MM.1S (cell line): ENCODE measurements around the gene SNTN.

ENCODE experiments used
- DNase-seq: peaks from one replicate; pipeline ENCODE4 v3.0.0-alpha.2; 2015
- H2AFZ ChIP-seq: fragments of 300-600 bp; sonication (generic); 2 replicates; pipeline ENCODE4 v1.6.0; 2016; ENCODE audit warnings: antibody characterized with exemption, low read length
- H3F3A ChIP-seq: fragments of 300-600 bp; sonication (generic); 2 replicates; pipeline ENCODE4 v1.6.1; 2016; ENCODE audit warnings: mild to moderate bottlenecking, antibody characterized with exemption, low read length, moderate library complexity, mixed read lengths; ENCODE audit not compliant: insufficient read depth
- H3K27ac ChIP-seq: fragments of 300-600 bp; sonication (generic); 2 replicates; pipeline ENCODE4 v1.5.1; 2016; ENCODE audit warnings: mild to moderate bottlenecking, low read length
- H3K27me3 ChIP-seq: fragments of 300-600 bp; sonication (generic); replicated peaks from 2 replicates; pipeline ENCODE4 v1.6.0; 2016; ENCODE audit warnings: low read length; ENCODE audit not compliant: insufficient read depth
- H3K36me3 ChIP-seq: fragments of 300-600 bp; sonication (generic); replicated peaks from 2 replicates; pipeline ENCODE4 v1.6.1; 2016; ENCODE audit warnings: mild to moderate bottlenecking, low read length, mixed read lengths; ENCODE audit not compliant: insufficient read depth
- H3K4me1 ChIP-seq: fragments of 300-600 bp; sonication (generic); 2 replicates; pipeline ENCODE4 v1.6.1; 2016; ENCODE audit warnings: low read length, mixed read lengths
- H3K4me2 ChIP-seq: fragments of 300-600 bp; sonication (generic); 2 replicates; pipeline ENCODE4 v1.6.0; 2016; ENCODE audit warnings: low read depth, low read length
- H3K4me3 ChIP-seq: fragments of 300-600 bp; sonication (generic); 2 replicates; pipeline ENCODE4 v1.5.1; 2016; ENCODE audit warnings: low read length, mixed read lengths
- H3K79me2 ChIP-seq: fragments of 300-600 bp; sonication (generic); 2 replicates; pipeline ENCODE4 v1.6.1; 2016; ENCODE audit warnings: mixed run types, low read length, mixed read lengths
- H3K9ac ChIP-seq: fragments of 300-600 bp; sonication (generic); 2 replicates; pipeline ENCODE4 v1.6.1; 2016; ENCODE audit warnings: low read length, mixed read lengths
- H3K9me2 ChIP-seq: fragments of 300-600 bp; sonication (generic); replicated peaks from 2 replicates; pipeline ENCODE4 v1.6.1; 2016; ENCODE audit warnings: mild to moderate bottlenecking, low read length, mixed read lengths; ENCODE audit not compliant: insufficient read depth
- H3K9me3 ChIP-seq: fragments of 300-600 bp; sonication (generic); replicated peaks from 2 replicates; pipeline ENCODE4 v1.6.1; 2016; ENCODE audit warnings: mild to moderate bottlenecking, low read length, mixed read lengths; ENCODE audit not compliant: insufficient read depth
- H4K20me1 ChIP-seq: fragments of 300-600 bp; sonication (generic); 2 replicates; pipeline ENCODE4 v1.6.1; 2016; ENCODE audit warnings: mild to moderate bottlenecking, low read length, moderate library complexity, mixed read lengths; ENCODE audit not compliant: insufficient read depth
- EZH2 ChIP-seq: fragments of 300-600 bp; sonication (generic); optimal IDR thresholded peaks from 2 replicates; pipeline ENCODE3; 2017; ENCODE audit warnings: low read depth, mild to moderate bottlenecking, antibody characterized with exemption, low read length, mixed read lengths
- EZH2phosphoT487 ChIP-seq: fragments of 300-600 bp; sonication (generic); IDR thresholded peaks from 2 replicates; pipeline ENCODE4 v1.6.1; 2018; ENCODE audit warnings: antibody characterized with exemption, low read length
- TF ChIP-seq, protein P1 (sequence below): fragments of 300-600 bp; sonication (generic); IDR thresholded peaks from 2 replicates; pipeline ENCODE4 v1.5.1; 2016; ENCODE audit warnings: antibody characterized with exemption, low read length, mixed read lengths

SNTN gene

GRCh38 chr3:63652066-63652725 lies at the start of gene SNTN:
SNTN (plus strand) TSS chr3:63652675; CDS start chr3:63652688, 13 bp downstream.
- no peaks in the 10 kb centered on the region for H3K79me2 ChIP-seq
- DNase-seq: no peak
- H2AFZ ChIP-seq: no peak within 1 kb of the TSS
- H3K27ac ChIP-seq: no peak within 1 kb of the TSS
- H3K4me1 ChIP-seq: no peaks in the 10 kb centered on the region
- H3K4me3 ChIP-seq: no peak within 1 kb of the TSS
- no peak within 1 kb of the TSS for H3K4me2 ChIP-seq
- H4K20me1 ChIP-seq: no peaks in the 10 kb centered on the region
- no peaks in the 10 kb centered on the region for H3K36me3 ChIP-seq
- no peaks in the 10 kb centered on the region for H3K27me3 ChIP-seq
- TF ChIP-seq, protein P1, sequence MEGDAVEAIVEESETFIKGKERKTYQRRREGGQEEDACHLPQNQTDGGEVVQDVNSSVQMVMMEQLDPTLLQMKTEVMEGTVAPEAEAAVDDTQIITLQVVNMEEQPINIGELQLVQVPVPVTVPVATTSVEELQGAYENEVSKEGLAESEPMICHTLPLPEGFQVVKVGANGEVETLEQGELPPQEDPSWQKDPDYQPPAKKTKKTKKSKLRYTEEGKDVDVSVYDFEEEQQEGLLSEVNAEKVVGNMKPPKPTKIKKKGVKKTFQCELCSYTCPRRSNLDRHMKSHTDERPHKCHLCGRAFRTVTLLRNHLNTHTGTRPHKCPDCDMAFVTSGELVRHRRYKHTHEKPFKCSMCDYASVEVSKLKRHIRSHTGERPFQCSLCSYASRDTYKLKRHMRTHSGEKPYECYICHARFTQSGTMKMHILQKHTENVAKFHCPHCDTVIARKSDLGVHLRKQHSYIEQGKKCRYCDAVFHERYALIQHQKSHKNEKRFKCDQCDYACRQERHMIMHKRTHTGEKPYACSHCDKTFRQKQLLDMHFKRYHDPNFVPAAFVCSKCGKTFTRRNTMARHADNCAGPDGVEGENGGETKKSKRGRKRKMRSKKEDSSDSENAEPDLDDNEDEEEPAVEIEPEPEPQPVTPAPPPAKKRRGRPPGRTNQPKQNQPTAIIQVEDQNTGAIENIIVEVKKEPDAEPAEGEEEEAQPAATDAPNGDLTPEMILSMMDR: no peak
- TF ChIP-seq EZH2phosphoT487 (no peak), EZH2 (no peak)
- no peaks in the 10 kb centered on the region for H3K9me3 ChIP-seq
- no peaks in the 10 kb centered on the region for H3F3A ChIP-seq
- H3K9ac ChIP-seq: no peak within 1 kb of the TSS
- H3K9me2 ChIP-seq: no peaks in the 10 kb centered on the region

DNA sequence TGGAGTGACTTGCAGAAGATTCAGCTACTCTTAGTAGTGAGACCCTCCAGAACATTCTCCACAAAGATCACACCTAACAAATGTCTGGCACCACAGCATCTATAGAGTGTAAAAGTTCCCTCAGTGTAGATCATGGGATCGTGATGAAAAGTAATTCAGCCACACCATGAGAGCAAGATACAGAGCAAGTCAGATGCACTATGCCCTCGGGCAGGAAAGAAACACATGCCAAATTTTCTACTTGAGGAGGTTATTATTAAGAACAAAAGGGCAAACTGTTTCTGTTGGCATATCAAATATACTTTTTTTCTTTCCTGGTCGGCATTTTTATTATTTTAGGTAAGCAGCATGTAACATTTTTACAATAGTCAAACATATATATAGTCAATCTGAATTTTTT lies 44.8 kb upstream of the SNTN start:
- no peaks in the 10 kb centered on the region for H3K4me1 ChIP-seq
- TF ChIP-seq EZH2: no peak
- no peak for TF ChIP-seq EZH2phosphoT487
- TF ChIP-seq, protein P1: no peak
- no peak overlapping the region for H3K27ac ChIP-seq
- H3K4me3 ChIP-seq: no peak overlapping the region
- no peaks in the 10 kb centered on the region for H3K79me2 ChIP-seq
- H3K36me3 ChIP-seq: no peaks in the 10 kb centered on the region
- H3K27me3 ChIP-seq: no peaks in the 10 kb centered on the region
- no peak overlapping the region for H2AFZ ChIP-seq
- H3K9ac ChIP-seq: no peak overlapping the region
- DNase-seq: no peak
- H4K20me1 ChIP-seq: no peaks in the 10 kb centered on the region
- H3K9me2 ChIP-seq: no peaks in the 10 kb centered on the region
- H3K9me3 ChIP-seq: no peaks in the 10 kb centered on the region
- no peak overlapping the region for H3K4me2 ChIP-seq
- H3F3A ChIP-seq: no peaks in the 10 kb centered on the region

DNA sequence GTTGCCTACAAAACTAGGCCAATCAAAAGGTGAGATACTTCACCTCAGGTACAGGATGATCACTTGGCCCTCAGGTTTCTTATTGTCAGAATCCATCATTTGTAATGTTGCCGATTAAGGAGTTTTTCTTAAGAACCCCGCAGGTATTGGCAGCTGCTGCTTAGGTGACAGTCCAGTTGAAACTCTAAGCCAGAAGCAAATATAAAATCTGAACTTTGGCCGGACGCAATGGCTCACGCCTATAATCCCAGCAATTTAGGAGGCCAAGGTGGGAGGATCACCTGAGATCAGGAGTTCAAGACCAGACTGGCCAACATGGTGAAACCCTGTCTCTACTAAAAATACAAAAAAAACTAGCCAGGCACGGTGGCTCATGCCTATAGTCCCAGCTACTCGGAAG lies 43.1 kb upstream of the SNTN start:
- no peaks in the 10 kb centered on the region for H3K27me3 ChIP-seq
- H3K36me3 ChIP-seq: no peaks in the 10 kb centered on the region
- H3K27ac ChIP-seq: no peak overlapping the region
- H3K79me2 ChIP-seq: no peaks in the 10 kb centered on the region
- H3K9me3 ChIP-seq: no peaks in the 10 kb centered on the region
- H3K4me1 ChIP-seq: no peaks in the 10 kb centered on the region
- TF ChIP-seq EZH2phosphoT487: no peak
- H3K4me3 ChIP-seq: no peak overlapping the region
- no peak for DNase-seq
- no peaks in the 10 kb centered on the region for H3K9me2 ChIP-seq
- no peak overlapping the region for H3K4me2 ChIP-seq
- H3K9ac ChIP-seq: no peak overlapping the region
- H2AFZ ChIP-seq: no peak overlapping the region
- no peaks in the 10 kb centered on the region for H4K20me1 ChIP-seq
- no peaks in the 10 kb centered on the region for H3F3A ChIP-seq

DNA sequence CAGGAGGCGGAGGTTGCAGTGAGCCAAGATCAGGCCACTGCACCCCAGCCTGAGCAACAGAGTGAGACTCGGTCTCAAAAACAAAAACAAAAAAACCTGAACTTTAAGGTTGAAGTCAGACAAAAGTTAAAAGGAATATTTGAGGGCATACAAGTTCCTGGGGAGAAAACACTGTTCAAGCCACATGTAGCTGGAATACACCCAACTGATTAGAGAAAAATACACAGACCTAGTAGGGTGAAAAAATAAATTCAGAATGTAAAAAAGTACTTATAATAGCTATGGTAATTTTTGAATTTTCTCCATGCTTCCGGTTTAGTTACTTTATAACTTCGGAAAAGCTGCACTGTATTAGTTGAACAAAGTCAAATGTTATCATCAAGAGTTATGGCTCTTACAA lies 42.6 kb upstream of the SNTN start:
- Histone ChIP-seq H4K20me1 (no peaks in the 10 kb centered on the region), H2AFZ (no peak overlapping the region), H3K79me2 (no peaks in the 10 kb centered on the region), H3K36me3 (no peaks in the 10 kb centered on the region), H3K27me3 (no peaks in the 10 kb centered on the region), H3K9me2 (no peaks in the 10 kb centered on the region), H3K9ac (no peak overlapping the region), H3F3A (no peaks in the 10 kb centered on the region), H3K4me1 (no peaks in the 10 kb centered on the region), H3K9me3 (no peaks in the 10 kb centered on the region), H3K27ac (no peak overlapping the region), H3K4me3 (no peak overlapping the region), H3K4me2 (no peak overlapping the region)
- DNase-seq: no peak
- TF ChIP-seq, protein P1: no peak
- TF ChIP-seq EZH2phosphoT487: no peak
- no peak for TF ChIP-seq EZH2
